CD4-positive, alpha-beta T cell treated with Interferon gamma for 1 hour (primary cell): ENCODE results near the gene HAGHL.

ENCODE experiments used
- DNase-seq: peaks from one replicate; pipeline ENCODE4 v3.0.0-alpha.2; 2020

The HAGHL gene

GRCh38 chr16:726438-727290, at the start of gene HAGHL, which contains the start of gene CCDC78:
TSS of gene HAGHL (plus strand) at chr16:727106. CDS start at chr16:727510, 404 bp downstream.
TSS of gene CCDC78 (minus strand) at chr16:726443. CDS start at chr16:726367, 76 bp downstream.
- peak; percentile 64 for DNase-seq

GRCh38 chr16:677316-678190, 49.4 kb upstream of the HAGHL start:
- DNase-seq = no peak

GRCh38 chr16:678209-678857, 48.6 kb upstream of the HAGHL start:
- DNase-seq = no peak

GRCh38 chr16:678858-679813, 47.8 kb upstream of the HAGHL start:
- peak; percentile 56 for DNase-seq

GRCh38 chr16:679814-680624, 46.9 kb upstream of the HAGHL start, which contains the start of gene STUB1:
TSS of gene STUB1 (plus strand) at chr16:680410. CDS start at chr16:680526, 116 bp downstream.
- DNase-seq = peak; percentile 83

- DNase-seq = no peak
These were observed 46.3 kb upstream of the HAGHL start for GRCh38 chr16:680625-680945.

GRCh38 chr16:680967-681745, 45.8 kb upstream of the HAGHL start:
- no peak for DNase-seq

GRCh38 chr16:681746-682427, 45.0 kb upstream of the HAGHL start:
- no peak for DNase-seq

GRCh38 chr16:682493-683395, 44.2 kb upstream of the HAGHL start:
- no peak for DNase-seq

- DNase-seq = no peak
These were observed 43.4 kb upstream of the HAGHL start for GRCh38 chr16:683396-684070.

- DNase-seq = peak; percentile 98
These were observed 42.7 kb upstream of the HAGHL start, which contains the start of gene JMJD8 for GRCh38 chr16:684071-684794. TSS of gene JMJD8 (minus strand) at chr16:684334. CDS start at chr16:684319, 15 bp downstream.

GRCh38 chr16:684961-685696, 41.8 kb upstream of the HAGHL start:
- DNase-seq = no peak

- DNase-seq = no peak
These were observed 40.9 kb upstream of the HAGHL start for GRCh38 chr16:685967-686366.

- DNase-seq = no peak
These were observed 40.2 kb upstream of the HAGHL start for GRCh38 chr16:686459-687260.

- no peak for DNase-seq
These were observed 39.4 kb upstream of the HAGHL start for GRCh38 chr16:687499-687898.
